HG03521 (cell line): ENCODE measurements around the gene SPDYE5.
A peak's percentile ranks its signal among the peaks of the same experiment; 100 is the strongest.
"Not testable (repeated sequence)": the region's sequence is repeated elsewhere in the genome, so short reads cannot be mapped to it uniquely, and the experiment has no call there.

ENCODE experiments used
- ATAC-seq: cut with Tn5 transposase; IDR thresholded peaks from one replicate; pipeline ENCODE4 v1.9.1; 2021; ENCODE audit warnings: mild to moderate bottlenecking, moderate library complexity; ENCODE audit not compliant: unreplicated experiment

Gene SPDYE5

GRCh38 chr7:75492020-75492419 is at the start of gene SPDYE5:
Gene SPDYE5 (plus strand): TSS chr7:75492320. CDS start chr7:75494048, 1,728 bp downstream.
- not testable (repeated sequence) for ATAC-seq

GRCh38 chr7:75442465-75443111 is 49.5 kb upstream of the SPDYE5 start:
- ATAC-seq: peak; percentile 88

GRCh38 chr7:75449946-75450345 is 42.2 kb upstream of the SPDYE5 start:
- not testable (repeated sequence) for ATAC-seq

GRCh38 chr7:75452494-75452955 is 39.6 kb upstream of the SPDYE5 start:
- ATAC-seq: peak; percentile 78

GRCh38 chr7:75456403-75456802 is 35.7 kb upstream of the SPDYE5 start:
- not testable (repeated sequence) for ATAC-seq

GRCh38 chr7:75458034-75458433 is 34.1 kb upstream of the SPDYE5 start:
- ATAC-seq: not testable (repeated sequence)

GRCh38 chr7:75460541-75460940 is 31.6 kb upstream of the SPDYE5 start:
- ATAC-seq: not testable (repeated sequence)

GRCh38 chr7:75470166-75470565 is 22.0 kb upstream of the SPDYE5 start:
- ATAC-seq: not testable (repeated sequence)

- ATAC-seq: not testable (repeated sequence)
Observed at GRCh38 chr7:75477457-75477856, 14.7 kb upstream of the SPDYE5 start.

- not testable (repeated sequence) for ATAC-seq
Observed at GRCh38 chr7:75480313-75480712, 11.8 kb upstream of the SPDYE5 start.

- ATAC-seq: not testable (repeated sequence)
Observed at GRCh38 chr7:75485355-75485978, 6.7 kb upstream of the SPDYE5 start.

GRCh38 chr7:75485979-75486643 is 6.0 kb upstream of the SPDYE5 start, which contains the start of gene POM121C:
Gene POM121C (minus strand): TSS chr7:75486299. CDS start chr7:75441496, 44,803 bp downstream.
- ATAC-seq: peak; percentile 99

GRCh38 chr7:75509033-75509432 is 16.9 kb downstream of the SPDYE5 start:
- ATAC-seq: not testable (repeated sequence)

- ATAC-seq: not testable (repeated sequence)
Observed at GRCh38 chr7:75518842-75519241, 26.7 kb downstream of the SPDYE5 start.

GRCh38 chr7:75521727-75522126 is 29.6 kb downstream of the SPDYE5 start:
- ATAC-seq: not testable (repeated sequence)

GRCh38 chr7:75527224-75527722 is 35.2 kb downstream of the SPDYE5 start:
- not testable (repeated sequence) for ATAC-seq

GRCh38 chr7:75531359-75531821 is 39.3 kb downstream of the SPDYE5 start:
- no peak for ATAC-seq

GRCh38 chr7:75532639-75533038 is 40.5 kb downstream of the SPDYE5 start:
- no peak for ATAC-seq

- no peak for ATAC-seq
Observed at GRCh38 chr7:75533926-75534325, 41.8 kb downstream of the SPDYE5 start.

- ATAC-seq: peak; percentile 54
Observed at GRCh38 chr7:75534727-75535307, 42.7 kb downstream of the SPDYE5 start.

GRCh38 chr7:75536491-75536890 is 44.4 kb downstream of the SPDYE5 start:
- no peak for ATAC-seq
